Right lobe of liver (tissue), 6 donors: ENCODE results near the gene DPYD. TPM values are rescaled to one million over a fixed set of nuclear protein-coding genes. Genes with fewer than 3 reads are reported as not detected.

Experiments used
- ATAC-seq, 4 donors: fragments of 200-7000 bp; cut with Tn5 transposase; one replicate each; pipeline ENCODE4 v1.9.1; 2020; ENCODE audit warnings: mild to moderate bottlenecking in 4 of 4, moderate library complexity in 4 of 4
- DNase-seq, 3 donors: peaks; one replicate each; pipeline ENCODE4 v3.0.0-alpha.2; 2020
- H3K27ac ChIP-seq, 3 donors: fragments of 200-600 bp; one replicate each; pipeline ENCODE4 v1.8.0; 2022
- H3K27me3 ChIP-seq, 2 donors: fragments of 200-600 bp; one replicate each; pipeline ENCODE4 v1.8.0; 2022
- H3K36me3 ChIP-seq, 4 donors: fragments of 200-600 bp; sonication (generic) in 1 of 4; one replicate each; pipeline versions ENCODE4 v1.5.1 to v1.8.0; 2017 to 2022; ENCODE audit warnings: control low read depth in 1 of 4
- H3K4me1 ChIP-seq, 4 donors: fragments of 200-600 bp; sonication (generic) in 1 of 4; one replicate each; pipeline versions ENCODE4 v1.5.1 to v1.8.0; 2017 to 2022; ENCODE audit warnings: control low read depth in 1 of 4
- H3K4me3 ChIP-seq, 3 donors: fragments of 200-600 bp; one replicate each; pipeline ENCODE4 v1.8.0; 2022
- H3K9me3 ChIP-seq, 4 donors: fragments of 200-600 bp; sonication (generic) in 1 of 4; one replicate each; pipeline versions ENCODE4 v1.5.1 to v1.8.0; 2017 to 2022; ENCODE audit warnings: control low read depth in 1 of 4
- CTCF ChIP-seq, 4 donors: fragments of 200-600 bp in 3 of 4; fragments of 450-650 bp in 1 of 4; IDR thresholded peaks; one replicate each; pipeline versions ENCODE4 v1.5.1 to v1.8.0; 2016 to 2022; ENCODE audit warnings: antibody characterized with exemption in 4 of 4, mild to moderate bottlenecking in 2 of 4
- POLR2A ChIP-seq: fragments of 450-650 bp; IDR thresholded peaks from one replicate; pipeline ENCODE4 v1.6.1; 2017; ENCODE audit warnings: antibody characterized with exemption, mild to moderate bottlenecking
- WGBS: methylation state at CpG from one replicate; pipeline ENCODE4 v1.1.6; 2018; ENCODE audit warnings: low coverage, low lambda C conversion rate; ENCODE audit not compliant: insufficient coverage; ENCODE audit errors: missing lambda C conversion rate; 5-methylcytosine and 5-hydroxymethylcytosine counted together
- intact Hi-C, 2 donors: fragments of 100-400 bp; cut with DNase I; formaldehyde crosslinking; loops; one replicate each; pipeline versions ENCODE4 v1.11.2 to v1.14.1; 2022
- total RNA-seq, 6 experiments: library from RNA; depleted of rRNA in 2 of 6; stranded (reverse); fragments of >200 nt in 2 of 6; fragmentation: NEBNext Ultra II Directional in 3 of 6; extraction: Animal tissue kit (Norgen Biotek cat#: 25700) in 3 of 6; gene quantifications; one replicate each; pipeline versions ENCODE4 v1.1.0 to v1.2.4, GENCODE V29; 2016 to 2023
- donor health status: DM: no; HTN: yes; CAD: no.
- donor health status: DM: no; HTN: no; CAD: no.
- donor health status: DM: no; HTN: no; CAD: no.
- donor health status: DM: no; HTN: yes; CAD: no.
- donor health status: DM: no; HTN: yes; CAD: no.

The DPYD gene
- total RNA-seq, 6 experiments from 2014 or later, result 25.2 to 74.4 (median 40.0) TPM

DNA sequence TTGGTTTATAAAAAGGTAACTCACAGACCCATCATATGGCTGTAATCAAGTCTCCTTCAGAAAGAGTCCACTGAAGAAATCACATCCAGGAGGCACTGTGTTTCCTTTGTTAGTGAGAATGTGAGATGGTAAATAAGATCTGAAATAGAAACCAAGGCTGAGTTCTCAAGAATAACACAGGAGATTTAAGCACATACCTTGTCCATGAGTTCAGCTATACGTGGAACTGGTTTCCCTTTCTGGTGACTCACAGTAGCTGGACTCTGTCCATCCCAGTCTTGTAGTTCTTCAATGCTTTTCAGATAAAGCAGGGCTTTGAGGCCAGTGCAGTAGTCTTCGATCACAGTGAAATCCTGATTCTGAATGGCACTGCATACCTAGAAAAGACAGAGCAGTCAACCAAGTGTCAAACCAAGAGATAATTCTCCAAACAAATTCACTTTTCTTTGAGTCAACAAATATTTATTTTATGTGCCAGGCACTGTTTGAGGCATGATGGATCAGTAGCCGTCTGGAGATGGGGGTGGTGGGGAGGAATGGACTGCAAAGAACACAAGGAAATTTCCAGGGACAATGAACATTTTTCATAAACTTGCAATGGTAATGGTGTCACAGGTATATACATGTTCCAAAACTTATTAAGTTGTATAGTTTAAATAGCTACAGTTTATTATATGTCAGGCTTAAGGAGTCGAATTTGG is 727.8 kb downstream of the DPYD start:
- H3K27ac ChIP-seq, result no peak overlapping the region
- DNase-seq, result no peak

DNA sequence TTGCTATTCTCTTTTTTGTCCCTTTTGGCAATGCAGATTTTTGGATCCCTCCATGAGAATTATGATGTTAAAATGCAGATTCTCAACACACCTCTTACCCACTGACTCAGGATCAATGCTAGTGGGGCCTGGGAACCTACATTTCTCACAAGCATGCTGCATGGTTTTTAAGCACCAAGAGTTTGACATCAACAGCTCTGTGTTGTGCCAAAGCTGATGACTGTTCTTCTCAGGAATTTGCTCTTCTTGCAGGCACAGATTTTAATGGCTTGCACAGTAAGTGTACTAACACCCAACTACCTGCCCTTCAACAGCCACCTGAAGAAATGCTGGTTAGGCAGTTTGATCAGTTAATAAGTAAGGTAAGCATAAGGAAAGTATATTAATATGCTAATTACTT is 730.5 kb downstream of the DPYD start:
- Histone ChIP-seq H3K27me3 (no peaks in the 10 kb centered on the region), H3K36me3 (peaks cover 0 to 14% (median 0%) of the 10 kb centered on the region in 4 donors), H3K9me3 (no peaks in the 10 kb centered on the region), H3K27ac (no peak overlapping the region), H3K4me1 (no peaks in the 10 kb centered on the region), H3K4me3 (no peak overlapping the region)
- TF ChIP-seq CTCF (IDR thresholded peaks at IDR 0.05), result no peak
- TF ChIP-seq POLR2A, result no peak
- intact Hi-C loops, result no loop called here
- DNase-seq (no peak), ATAC-seq (no peak)

More for the DNA sequence above, 727.8 kb downstream of the DPYD start:
- no peaks in the 10 kb centered on the region for H3K27me3 ChIP-seq
- H3K36me3 ChIP-seq, result peaks cover 0 to 14% (median 0%) of the 10 kb centered on the region in 4 donors
- no peaks in the 10 kb centered on the region for H3K9me3 ChIP-seq
- WGBS, result 88% methylated on average over 3 of the region's 4 CpGs
- H3K4me1 ChIP-seq, result no peaks in the 10 kb centered on the region
- no peak for ATAC-seq
- H3K4me3 ChIP-seq, result no peak overlapping the region
- intact Hi-C loops, result no loop called here
- TF ChIP-seq POLR2A, result no peak
- TF ChIP-seq CTCF (IDR thresholded peaks at IDR 0.05), result no peak

GRCh38 chr1:97186381-97186780 is 734.5 kb downstream of the DPYD start:
- TF ChIP-seq POLR2A (no peak), CTCF (IDR thresholded peaks at IDR 0.05) (peak; percentile 26 to 39 (median 33))
- DNase-seq (no peak), ATAC-seq (peak in 3 of 4 donors; percentile 32 to 59 (median 43))
- 87% methylated on average over 5 of the region's 6 CpGs for WGBS
- Histone ChIP-seq H3K9me3 (no peaks in the 10 kb centered on the region), H3K4me3 (no peak overlapping the region), H3K4me1 (no peaks in the 10 kb centered on the region), H3K36me3 (no peaks in the 10 kb centered on the region), H3K27me3 (no peaks in the 10 kb centered on the region), H3K27ac (no peak overlapping the region)
- intact Hi-C loops, result no loop called here

GRCh38 chr1:97174039-97174704 is 746.7 kb downstream of the DPYD start:
- Histone ChIP-seq H3K27ac (no peak overlapping the region), H3K4me3 (no peak overlapping the region), H3K27me3 (no peaks in the 10 kb centered on the region), H3K36me3 (no peaks in the 10 kb centered on the region), H3K9me3 (no peaks in the 10 kb centered on the region), H3K4me1 (no peaks in the 10 kb centered on the region)
- WGBS, result 52% methylated on average over 2 of the region's 4 CpGs
- no peak for TF ChIP-seq CTCF (IDR thresholded peaks at IDR 0.05)
- TF ChIP-seq POLR2A, result no peak
- no peak for DNase-seq
- intact Hi-C loops, result no loop called here
- no peak for ATAC-seq
